Measurements from ENCODE around the gene SEMA3F. TPM values are rescaled to one million over a fixed set of nuclear protein-coding genes. Genes with fewer than 3 reads are reported as not detected.

Gene SEMA3F
- total RNA-seq, 2 donors from 2014 or later, result 44.8 to 63.2 TPM

DNA sequence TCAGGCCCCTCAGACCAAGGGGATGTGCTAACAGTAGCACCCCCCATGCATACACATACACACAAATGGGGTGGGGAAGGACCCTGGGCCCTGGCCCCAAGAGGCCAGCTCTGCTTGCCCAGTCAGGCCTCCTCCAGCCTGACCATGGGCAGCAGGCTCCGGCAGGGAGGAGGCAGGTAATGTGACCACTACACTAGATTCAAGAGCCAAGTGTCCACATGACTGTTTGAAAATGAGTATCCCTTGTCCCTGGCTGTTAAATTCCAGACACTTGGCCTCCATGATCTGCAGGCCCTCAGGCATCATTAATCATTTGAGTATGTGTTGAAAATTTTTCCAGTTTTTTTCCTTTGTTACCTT lies 67.0 kb downstream of the SEMA3F start:
- no peak overlapping the region for H3K4me3 Mint-ChIP-seq
- Histone ChIP-seq H3K4me3 (ENCODE audit: low read length) (no peak overlapping the region), H3K9me3 (ENCODE audit: control insufficient read depth, low read length) (no peaks in the 10 kb centered on the region), H3K36me3 (ENCODE audit: control insufficient read depth, insufficient read depth, low read length) (no peaks in the 10 kb centered on the region), H3K9ac (ENCODE audit: extremely low read depth, low read length, poor library complexity, severe bottlenecking) (no peak overlapping the region), H3K4me1 (ENCODE audit: control insufficient read depth, insufficient read depth, low read length) (no peaks in the 10 kb centered on the region), H3K27ac (ENCODE audit: low read depth, low read length) (no peak overlapping the region), H3K27me3 (ENCODE audit: control insufficient read depth, insufficient read depth, low read length, poor library complexity, severe bottlenecking) (peaks cover 7% of the 10 kb centered on the region)
- peaks cover 30% of the 10 kb centered on the region for H3K27me3 Mint-ChIP-seq (ENCODE audit: insufficient read depth)
- H3K27ac Mint-ChIP-seq, result no peak overlapping the region
- DNase-seq, result no peak
- TF ChIP-seq, protein P1, sequence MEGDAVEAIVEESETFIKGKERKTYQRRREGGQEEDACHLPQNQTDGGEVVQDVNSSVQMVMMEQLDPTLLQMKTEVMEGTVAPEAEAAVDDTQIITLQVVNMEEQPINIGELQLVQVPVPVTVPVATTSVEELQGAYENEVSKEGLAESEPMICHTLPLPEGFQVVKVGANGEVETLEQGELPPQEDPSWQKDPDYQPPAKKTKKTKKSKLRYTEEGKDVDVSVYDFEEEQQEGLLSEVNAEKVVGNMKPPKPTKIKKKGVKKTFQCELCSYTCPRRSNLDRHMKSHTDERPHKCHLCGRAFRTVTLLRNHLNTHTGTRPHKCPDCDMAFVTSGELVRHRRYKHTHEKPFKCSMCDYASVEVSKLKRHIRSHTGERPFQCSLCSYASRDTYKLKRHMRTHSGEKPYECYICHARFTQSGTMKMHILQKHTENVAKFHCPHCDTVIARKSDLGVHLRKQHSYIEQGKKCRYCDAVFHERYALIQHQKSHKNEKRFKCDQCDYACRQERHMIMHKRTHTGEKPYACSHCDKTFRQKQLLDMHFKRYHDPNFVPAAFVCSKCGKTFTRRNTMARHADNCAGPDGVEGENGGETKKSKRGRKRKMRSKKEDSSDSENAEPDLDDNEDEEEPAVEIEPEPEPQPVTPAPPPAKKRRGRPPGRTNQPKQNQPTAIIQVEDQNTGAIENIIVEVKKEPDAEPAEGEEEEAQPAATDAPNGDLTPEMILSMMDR (conservative IDR thresholded peaks at IDR 0.05), result no peak
- peaks cover 5% of the 10 kb centered on the region for H3K4me1 Mint-ChIP-seq
- no peaks in the 10 kb centered on the region for H3K9me3 Mint-ChIP-seq
- 70 to 100% methylated on average over 1 of the region's 1 CpG for WGBS, 2 experiments (ENCODE audit: insufficient coverage in 1 of 2, insufficient read length in 1 of 2)
- H3K36me3 Mint-ChIP-seq (ENCODE audit: low read depth), result no peaks in the 10 kb centered on the region

DNA sequence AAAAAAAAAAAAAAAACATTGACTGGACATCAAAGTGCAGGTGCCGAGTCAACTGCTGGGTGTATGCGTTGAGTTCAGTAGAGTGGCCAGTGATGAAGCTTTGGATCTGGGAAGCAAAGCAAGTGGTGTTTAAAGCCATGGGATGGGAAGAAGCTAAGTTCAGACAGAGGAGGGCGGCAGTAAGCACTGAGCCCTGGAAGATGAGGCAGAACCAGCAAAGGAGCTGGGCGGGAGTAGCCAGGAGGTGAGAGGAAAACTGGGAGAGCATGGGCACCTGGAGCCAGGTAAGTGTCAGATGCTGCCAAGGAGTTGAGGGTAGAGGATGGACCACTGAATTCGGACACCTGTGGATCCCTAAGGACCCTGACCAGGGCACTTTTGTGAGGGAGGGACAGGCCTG lies 69.5 kb downstream of the SEMA3F start:
- Histone ChIP-seq H3K27ac (ENCODE audit: low read depth, low read length) (no peak overlapping the region), H3K4me3 (ENCODE audit: low read length) (no peak overlapping the region), H3K4me1 (ENCODE audit: control insufficient read depth, insufficient read depth, low read length) (no peaks in the 10 kb centered on the region), H3K27me3 (ENCODE audit: control insufficient read depth, insufficient read depth, low read length, poor library complexity, severe bottlenecking) (no peaks in the 10 kb centered on the region), H3K9ac (ENCODE audit: extremely low read depth, low read length, poor library complexity, severe bottlenecking) (no peak overlapping the region), H3K9me3 (ENCODE audit: control insufficient read depth, low read length) (no peaks in the 10 kb centered on the region), H3K36me3 (ENCODE audit: control insufficient read depth, insufficient read depth, low read length) (no peaks in the 10 kb centered on the region)
- Mint-ChIP-seq H3K36me3 (ENCODE audit: low read depth) (no peaks in the 10 kb centered on the region), H3K27ac (no peak overlapping the region), H3K27me3 (ENCODE audit: insufficient read depth) (peaks cover 27% of the 10 kb centered on the region), H3K4me1 (peaks cover 13% of the 10 kb centered on the region), H3K4me3 (no peak overlapping the region), H3K9me3 (no peaks in the 10 kb centered on the region)
- WGBS, 2 experiments (ENCODE audit: insufficient coverage in 1 of 2, insufficient read length in 1 of 2), result 71 to 87% methylated on average over 5 of the region's 5 CpGs
- peak; percentile 67 for DNase-seq
- TF ChIP-seq, protein P1 (conservative IDR thresholded peaks at IDR 0.05), result peak; percentile 43

DNA sequence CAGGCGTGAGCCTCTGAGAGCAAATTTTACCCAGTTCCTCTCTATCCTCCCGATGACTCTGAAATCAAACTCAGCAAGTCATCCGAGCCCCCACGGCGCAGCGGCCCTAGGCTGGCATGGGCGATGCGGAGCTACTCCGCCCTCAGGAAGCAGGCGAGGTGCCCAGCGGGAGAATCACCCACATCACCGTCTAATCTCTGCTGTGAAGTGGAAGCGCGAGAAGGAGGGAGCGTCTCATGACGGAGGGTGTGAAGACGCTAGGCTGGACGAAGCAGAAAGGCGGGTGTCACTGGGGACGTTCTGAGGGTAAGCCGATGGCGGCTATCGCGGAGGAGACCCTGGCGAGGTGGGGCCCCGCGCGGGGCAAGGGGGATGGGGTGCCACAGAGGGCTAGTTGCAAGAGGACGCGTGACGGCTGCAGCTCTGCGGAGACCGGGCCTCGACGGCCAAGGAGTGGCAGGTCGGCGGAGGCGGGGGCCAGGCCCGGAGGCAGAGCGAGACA lies 71.8 kb downstream of the SEMA3F start:
- peak overlapping the region; percentile 79 for H3K27ac Mint-ChIP-seq
- Histone ChIP-seq H3K4me1 (ENCODE audit: control insufficient read depth, insufficient read depth, low read length) (no peaks in the 10 kb centered on the region), H3K9ac (ENCODE audit: extremely low read depth, low read length, poor library complexity, severe bottlenecking) (peak overlapping the region; percentile 11), H3K9me3 (ENCODE audit: control insufficient read depth, low read length) (no peaks in the 10 kb centered on the region), H3K27me3 (ENCODE audit: control insufficient read depth, insufficient read depth, low read length, poor library complexity, severe bottlenecking) (no peaks in the 10 kb centered on the region), H3K27ac (ENCODE audit: low read depth, low read length) (peak overlapping the region; percentile 22), H3K4me3 (ENCODE audit: low read length) (peak overlapping the region; percentile 86), H3K36me3 (ENCODE audit: control insufficient read depth, insufficient read depth, low read length) (no peaks in the 10 kb centered on the region)
- TF ChIP-seq, protein P1 (conservative IDR thresholded peaks at IDR 0.05), result no peak
- no peaks in the 10 kb centered on the region for H3K9me3 Mint-ChIP-seq
- 4 to 6% methylated on average over 33 to 40 of the region's 40 CpGs for WGBS, 2 experiments (ENCODE audit: insufficient coverage in 1 of 2, insufficient read length in 1 of 2)
- peaks cover 27% of the 10 kb centered on the region for H3K27me3 Mint-ChIP-seq (ENCODE audit: insufficient read depth)
- no peak for DNase-seq
- H3K4me1 Mint-ChIP-seq, result peaks cover 13% of the 10 kb centered on the region
- H3K4me3 Mint-ChIP-seq, result peak overlapping the region; percentile 74
- no peaks in the 10 kb centered on the region for H3K36me3 Mint-ChIP-seq (ENCODE audit: low read depth)
